Stimulated activated CD8-positive, alpha-beta memory T cell treated with anti-CD3 and anti-CD28 coated beads, Interleukin-15, amount 100 ng/mL, for 24 hours (primary cell): ENCODE measurements around the gene RSPO3.
"Not testable (repeated sequence)": the region's sequence is repeated elsewhere in the genome, so short reads cannot be mapped to it uniquely, and the experiment has no call there.

Source experiments
- DNase-seq: peaks from one replicate; pipeline ENCODE4 v3.0.0-alpha.2; 2020; ENCODE audit warnings: low read depth

Gene RSPO3

GRCh38 chr6:127118298-127119101 is at the start of gene RSPO3:
Gene RSPO3 (plus strand): TSS chr6:127118671. CDS start chr6:127119193, 522 bp downstream.
- DNase-seq, result no peak

GRCh38 chr6:127069659-127070279 is 48.7 kb upstream of the RSPO3 start:
- DNase-seq, result no peak

GRCh38 chr6:127073222-127073621 is 45.2 kb upstream of the RSPO3 start:
- no peak for DNase-seq

- no peak for DNase-seq
These were observed 42.0 kb upstream of the RSPO3 start for GRCh38 chr6:127076466-127076865.

- no peak for DNase-seq
These were observed 40.6 kb upstream of the RSPO3 start for GRCh38 chr6:127077886-127078285.

GRCh38 chr6:127078669-127079068 is 39.8 kb upstream of the RSPO3 start:
- no peak for DNase-seq

- DNase-seq, result no peak
These were observed 38.8 kb upstream of the RSPO3 start for GRCh38 chr6:127079681-127080080.

- DNase-seq, result no peak
These were observed 38.4 kb upstream of the RSPO3 start for GRCh38 chr6:127080081-127080480.

GRCh38 chr6:127083231-127083962 is 35.1 kb upstream of the RSPO3 start:
- no peak for DNase-seq

GRCh38 chr6:127083963-127084310 is 34.5 kb upstream of the RSPO3 start:
- no peak for DNase-seq

- DNase-seq, result no peak
These were observed 33.3 kb upstream of the RSPO3 start for GRCh38 chr6:127085181-127085580.

GRCh38 chr6:127090051-127090450 is 28.4 kb upstream of the RSPO3 start:
- no peak for DNase-seq

- DNase-seq, result no peak
These were observed 26.0 kb upstream of the RSPO3 start for GRCh38 chr6:127092466-127092865.

- no peak for DNase-seq
These were observed 23.7 kb upstream of the RSPO3 start for GRCh38 chr6:127094791-127095190.

- no peak for DNase-seq
These were observed 22.3 kb upstream of the RSPO3 start for GRCh38 chr6:127096167-127096566.

- DNase-seq, result not testable (repeated sequence)
These were observed 21.0 kb upstream of the RSPO3 start for GRCh38 chr6:127097442-127097841.

GRCh38 chr6:127100510-127101140 is 17.8 kb upstream of the RSPO3 start:
- DNase-seq, result no peak

- DNase-seq, result no peak
These were observed 16.2 kb upstream of the RSPO3 start for GRCh38 chr6:127102299-127102698.

GRCh38 chr6:127102859-127103258 is 15.6 kb upstream of the RSPO3 start:
- DNase-seq, result no peak

GRCh38 chr6:127103482-127103881 is 15.0 kb upstream of the RSPO3 start:
- no peak for DNase-seq

- no peak for DNase-seq
These were observed 10.6 kb upstream of the RSPO3 start for GRCh38 chr6:127107916-127108315.

- no peak for DNase-seq
These were observed 7.8 kb upstream of the RSPO3 start for GRCh38 chr6:127110712-127111111.

- no peak for DNase-seq
These were observed 6.9 kb upstream of the RSPO3 start for GRCh38 chr6:127111526-127111925.
